ENCODE data around the gene TDRD12.

The TDRD12 gene

GRCh38 chr19:32872391-32872790, 152.8 kb downstream of the TDRD12 start:
- Histone ChIP-seq H3K27me3 (ENCODE audit: control insufficient read depth, insufficient read depth, low read length) (no peaks in the 10 kb centered on the region), H3K9ac (ENCODE audit: low read length) (no peak overlapping the region), H3K4me3 (ENCODE audit: low read length) (no peak overlapping the region), H3K4me1 (ENCODE audit: control insufficient read depth, insufficient read depth, low read length) (peaks cover 3% of the 10 kb centered on the region), H3K36me3 (ENCODE audit: control insufficient read depth, insufficient read depth, low read length) (no peaks in the 10 kb centered on the region), H3K27ac (ENCODE audit: low read depth, low read length) (no peak overlapping the region)

- Histone ChIP-seq H3K27me3 (ENCODE audit: control insufficient read depth, insufficient read depth, low read length) (no peaks in the 10 kb centered on the region), H3K36me3 (ENCODE audit: control insufficient read depth, insufficient read depth, low read length) (no peaks in the 10 kb centered on the region), H3K27ac (ENCODE audit: low read depth, low read length) (no peak overlapping the region), H3K4me1 (ENCODE audit: control insufficient read depth, insufficient read depth, low read length) (peaks cover 3% of the 10 kb centered on the region), H3K4me3 (ENCODE audit: low read length) (no peak overlapping the region), H3K9ac (ENCODE audit: low read length) (no peak overlapping the region)
These were observed 153.8 kb downstream of the TDRD12 start for GRCh38 chr19:32873247-32873959.

GRCh38 chr19:32874605-32875004, 155.0 kb downstream of the TDRD12 start:
- H3K27ac ChIP-seq (ENCODE audit: low read depth, low read length), result no peak overlapping the region
- no peak overlapping the region for H3K4me3 ChIP-seq (ENCODE audit: low read length)
- no peak overlapping the region for H3K9ac ChIP-seq (ENCODE audit: low read length)
- H3K27me3 ChIP-seq (ENCODE audit: control insufficient read depth, insufficient read depth, low read length), result no peaks in the 10 kb centered on the region
- H3K4me1 ChIP-seq (ENCODE audit: control insufficient read depth, insufficient read depth, low read length), result peaks cover 3% of the 10 kb centered on the region
- H3K36me3 ChIP-seq (ENCODE audit: control insufficient read depth, insufficient read depth, low read length), result no peaks in the 10 kb centered on the region

- Histone ChIP-seq H3K36me3 (ENCODE audit: control insufficient read depth, insufficient read depth, low read length) (no peaks in the 10 kb centered on the region), H3K27me3 (ENCODE audit: control insufficient read depth, insufficient read depth, low read length) (no peaks in the 10 kb centered on the region), H3K27ac (ENCODE audit: low read depth, low read length) (no peak overlapping the region), H3K4me1 (ENCODE audit: control insufficient read depth, insufficient read depth, low read length) (peaks cover 3% of the 10 kb centered on the region), H3K9ac (ENCODE audit: low read length) (no peak overlapping the region), H3K4me3 (ENCODE audit: low read length) (no peak overlapping the region)
These were observed 155.9 kb downstream of the TDRD12 start for GRCh38 chr19:32875428-32875827.

- H3K4me3 ChIP-seq (ENCODE audit: low read length), result no peak overlapping the region
- H3K36me3 ChIP-seq (ENCODE audit: control insufficient read depth, insufficient read depth, low read length), result no peaks in the 10 kb centered on the region
- no peaks in the 10 kb centered on the region for H3K27me3 ChIP-seq (ENCODE audit: control insufficient read depth, insufficient read depth, low read length)
- peaks cover 3% of the 10 kb centered on the region for H3K4me1 ChIP-seq (ENCODE audit: control insufficient read depth, insufficient read depth, low read length)
- H3K27ac ChIP-seq (ENCODE audit: low read depth, low read length), result no peak overlapping the region
- no peak overlapping the region for H3K9ac ChIP-seq (ENCODE audit: low read length)
These were observed 156.8 kb downstream of the TDRD12 start for GRCh38 chr19:32876236-32876918.

GRCh38 chr19:32876919-32877285, 157.3 kb downstream of the TDRD12 start:
- H3K9ac ChIP-seq (ENCODE audit: low read length), result no peak overlapping the region
- no peaks in the 10 kb centered on the region for H3K36me3 ChIP-seq (ENCODE audit: control insufficient read depth, insufficient read depth, low read length)
- H3K4me1 ChIP-seq (ENCODE audit: control insufficient read depth, insufficient read depth, low read length), result peaks cover 3% of the 10 kb centered on the region
- H3K27me3 ChIP-seq (ENCODE audit: control insufficient read depth, insufficient read depth, low read length), result no peaks in the 10 kb centered on the region
- no peak overlapping the region for H3K27ac ChIP-seq (ENCODE audit: low read depth, low read length)
- no peak overlapping the region for H3K4me3 ChIP-seq (ENCODE audit: low read length)

Data from rectal smooth muscle tissue (tissue), 1 donor.